ENCODE results near the gene FOXA1.

Gene FOXA1

GRCh38 chr14:37601865-37602264 lies 6.8 kb upstream of the FOXA1 start:
- DNase-seq: no peak

- no peak for DNase-seq
These were observed 6.1 kb upstream of the FOXA1 start for GRCh38 chr14:37600880-37601741.

GRCh38 chr14:37599507-37600368 lies 4.7 kb upstream of the FOXA1 start:
- no peak for DNase-seq

- no peak for DNase-seq
These were observed 3.9 kb upstream of the FOXA1 start for GRCh38 chr14:37598747-37599506.

GRCh38 chr14:37597914-37598746 lies 3.1 kb upstream of the FOXA1 start:
- no peak for DNase-seq

GRCh38 chr14:37597538-37597913 lies 2.5 kb upstream of the FOXA1 start:
- no peak for DNase-seq

- no peak for DNase-seq
These were observed 1.9 kb upstream of the FOXA1 start for GRCh38 chr14:37596790-37597472.

- DNase-seq: peak; percentile 78
These were observed 966 bp upstream of the FOXA1 start for GRCh38 chr14:37595809-37596621.

GRCh38 chr14:37594238-37594970 lies 645 bp downstream of the FOXA1 start:
- peak; percentile 69 for DNase-seq

GRCh38 chr14:37593511-37594237 lies 1.4 kb downstream of the FOXA1 start:
- DNase-seq: no peak

GRCh38 chr14:37592482-37593408 lies 2.3 kb downstream of the FOXA1 start:
- no peak for DNase-seq

- DNase-seq: no peak
These were observed 3.0 kb downstream of the FOXA1 start for GRCh38 chr14:37591941-37592481.

GRCh38 chr14:37591311-37591940 lies 3.6 kb downstream of the FOXA1 start:
- no peak for DNase-seq

- no peak for DNase-seq
These were observed 4.5 kb downstream of the FOXA1 start for GRCh38 chr14:37590428-37591139.

GRCh38 chr14:37589715-37590427 lies 5.2 kb downstream of the FOXA1 start:
- no peak for DNase-seq

Measured in activated CD4-positive, alpha-beta T cell treated with anti-CD3 and anti-CD28 coated beads, Interleukin-10, Interleukin-2, amounts not matched to agents 100 ng/mL and 50 ng/mL, durations not matched to agents 16 hours and 8 hours (primary cell).